Neural cell (in vitro differentiated cells): ENCODE results near the gene CIAO1.
"Not testable (repeated sequence)": the region's sequence is repeated elsewhere in the genome, so short reads cannot be mapped to it uniquely, and the experiment has no call there.

ENCODE experiments used
- EZH2 ChIP-seq: fragments of 200-600, 300-800 bp; shearing (Covaris generic), sonication (generic); IDR thresholded peaks from 2 replicates; pipeline ENCODE4 v1.6.1; 2014; ENCODE audit warnings: antibody characterized with exemption, low read length, borderline replicate concordance, mild to moderate bottlenecking; ENCODE audit not compliant: insufficient read depth, poor library complexity, severe bottlenecking
- POLR2AphosphoS5 ChIP-seq: IDR thresholded peaks from 2 replicates; pipeline ENCODE4 v1.6.1; 2012
- TAF1 ChIP-seq: IDR thresholded peaks from 2 replicates; pipeline ENCODE4 v1.6.1; 2012; ENCODE audit warnings: low read depth
- TF ChIP-seq, protein P1 (sequence below): IDR thresholded peaks from 2 replicates; pipeline ENCODE4 v1.6.1; 2012; ENCODE audit warnings: borderline replicate concordance
- TF ChIP-seq, protein P2 (sequence below): fragments of 450-650 bp; IDR thresholded peaks from 2 replicates; pipeline ENCODE4 v1.5.1; 2014; ENCODE audit warnings: antibody characterized with exemption, mild to moderate bottlenecking, moderate library complexity; ENCODE audit not compliant: poor library complexity, severe bottlenecking

- TF ChIP-seq EZH2, TAF1, POLR2AphosphoS5: not testable (repeated sequence)
- TF ChIP-seq, protein P1, sequence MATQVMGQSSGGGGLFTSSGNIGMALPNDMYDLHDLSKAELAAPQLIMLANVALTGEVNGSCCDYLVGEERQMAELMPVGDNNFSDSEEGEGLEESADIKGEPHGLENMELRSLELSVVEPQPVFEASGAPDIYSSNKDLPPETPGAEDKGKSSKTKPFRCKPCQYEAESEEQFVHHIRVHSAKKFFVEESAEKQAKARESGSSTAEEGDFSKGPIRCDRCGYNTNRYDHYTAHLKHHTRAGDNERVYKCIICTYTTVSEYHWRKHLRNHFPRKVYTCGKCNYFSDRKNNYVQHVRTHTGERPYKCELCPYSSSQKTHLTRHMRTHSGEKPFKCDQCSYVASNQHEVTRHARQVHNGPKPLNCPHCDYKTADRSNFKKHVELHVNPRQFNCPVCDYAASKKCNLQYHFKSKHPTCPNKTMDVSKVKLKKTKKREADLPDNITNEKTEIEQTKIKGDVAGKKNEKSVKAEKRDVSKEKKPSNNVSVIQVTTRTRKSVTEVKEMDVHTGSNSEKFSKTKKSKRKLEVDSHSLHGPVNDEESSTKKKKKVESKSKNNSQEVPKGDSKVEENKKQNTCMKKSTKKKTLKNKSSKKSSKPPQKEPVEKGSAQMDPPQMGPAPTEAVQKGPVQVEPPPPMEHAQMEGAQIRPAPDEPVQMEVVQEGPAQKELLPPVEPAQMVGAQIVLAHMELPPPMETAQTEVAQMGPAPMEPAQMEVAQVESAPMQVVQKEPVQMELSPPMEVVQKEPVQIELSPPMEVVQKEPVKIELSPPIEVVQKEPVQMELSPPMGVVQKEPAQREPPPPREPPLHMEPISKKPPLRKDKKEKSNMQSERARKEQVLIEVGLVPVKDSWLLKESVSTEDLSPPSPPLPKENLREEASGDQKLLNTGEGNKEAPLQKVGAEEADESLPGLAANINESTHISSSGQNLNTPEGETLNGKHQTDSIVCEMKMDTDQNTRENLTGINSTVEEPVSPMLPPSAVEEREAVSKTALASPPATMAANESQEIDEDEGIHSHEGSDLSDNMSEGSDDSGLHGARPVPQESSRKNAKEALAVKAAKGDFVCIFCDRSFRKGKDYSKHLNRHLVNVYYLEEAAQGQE: not testable (repeated sequence)
- TF ChIP-seq, protein P2, sequence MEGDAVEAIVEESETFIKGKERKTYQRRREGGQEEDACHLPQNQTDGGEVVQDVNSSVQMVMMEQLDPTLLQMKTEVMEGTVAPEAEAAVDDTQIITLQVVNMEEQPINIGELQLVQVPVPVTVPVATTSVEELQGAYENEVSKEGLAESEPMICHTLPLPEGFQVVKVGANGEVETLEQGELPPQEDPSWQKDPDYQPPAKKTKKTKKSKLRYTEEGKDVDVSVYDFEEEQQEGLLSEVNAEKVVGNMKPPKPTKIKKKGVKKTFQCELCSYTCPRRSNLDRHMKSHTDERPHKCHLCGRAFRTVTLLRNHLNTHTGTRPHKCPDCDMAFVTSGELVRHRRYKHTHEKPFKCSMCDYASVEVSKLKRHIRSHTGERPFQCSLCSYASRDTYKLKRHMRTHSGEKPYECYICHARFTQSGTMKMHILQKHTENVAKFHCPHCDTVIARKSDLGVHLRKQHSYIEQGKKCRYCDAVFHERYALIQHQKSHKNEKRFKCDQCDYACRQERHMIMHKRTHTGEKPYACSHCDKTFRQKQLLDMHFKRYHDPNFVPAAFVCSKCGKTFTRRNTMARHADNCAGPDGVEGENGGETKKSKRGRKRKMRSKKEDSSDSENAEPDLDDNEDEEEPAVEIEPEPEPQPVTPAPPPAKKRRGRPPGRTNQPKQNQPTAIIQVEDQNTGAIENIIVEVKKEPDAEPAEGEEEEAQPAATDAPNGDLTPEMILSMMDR: not testable (repeated sequence)
Measured at GRCh38 chr2:96221106-96221505, 44.9 kb upstream of the CIAO1 start.
